K562 (cell line): Measurements from ENCODE around the gene ERMP1. TPM values are rescaled to one million over a fixed set of nuclear protein-coding genes. Genes with fewer than 3 reads are reported as not detected.

Source experiments
- ATAC-seq: fragments of 200-7000 bp; cut with Tn5 transposase; 3 replicates; pipeline ENCODE4 v1.9.1; 2020; ENCODE audit warnings: moderate library complexity
- BruUV-seq: library from RNA; stranded (reverse); fragments of 400-500 nt; replicated peaks from 2 replicates; lab custom pipeline; 2021; lab: Mats Ljungman, UMichigan
- CTCF ChIA-PET: fragments of 300-600 bp; formaldehyde crosslinking; extraction: SDS; loops from one replicate; lab custom pipeline; 2021; ENCODE audit warnings: low intra/inter-chr PET ratio; lab: Yijun Ruan, JAX
- POLR2A ChIA-PET: fragments of 300-600, 350-650 bp; sonication (Branson Sonifier 250); formaldehyde crosslinking; extraction: SDS; loops from one replicate; lab custom pipeline; 2021; ENCODE audit warnings: antibody characterized with exemption, inconsistent platforms; lab: Yijun Ruan, JAX
- DNase-seq, 4 experiments: peaks; one replicate each; pipeline versions ENCODE4 v3.0.0 to v3.0.0-alpha.2; 2011 to 2018; ENCODE audit warnings: low spot score in 3 of 4, mixed read lengths in 3 of 4; ENCODE audit errors: extremely low read depth in 1 of 4
- FAIRE-seq: peaks from 2 replicates; lab custom pipeline; 2011; peaks lifted over from hg19 to GRCh38; lab: Jason Lieb, UNC
- H2AFZ ChIP-seq: 2 replicates; pipeline ENCODE4 v1.6.0; 2011; ENCODE audit warnings: low read depth, low read length, control low read depth, inconsistent platforms
- H3K27ac ChIP-seq: fragments of 200-600 bp; 3 replicates; pipeline ENCODE4 v1.8.0; 2011; ENCODE audit warnings: low read depth, mild to moderate bottlenecking, control low read depth, inconsistent platforms, low read length, moderate library complexity, mixed read lengths; ENCODE audit errors: extremely low read depth
- H3K27me3 ChIP-seq, 2 experiments: fragments of 300-600 bp in 1 of 2; 2 replicates in 1 of 2; 3 replicates in 1 of 2; pipeline versions ENCODE4 v1.6.0 to v1.8.0; 2011; ENCODE audit warnings: inconsistent platforms in 2 of 2, low read length in 2 of 2, mild to moderate bottlenecking in 1 of 2, mixed read lengths in 1 of 2, moderate library complexity in 1 of 2; ENCODE audit not compliant: control insufficient read depth in 2 of 2, insufficient read depth in 2 of 2
- H3K36me3 ChIP-seq: fragments of 300-600 bp; 3 replicates; pipeline ENCODE4 v1.8.0; 2011; ENCODE audit warnings: mild to moderate bottlenecking, low read length, inconsistent platforms; ENCODE audit not compliant: control insufficient read depth, insufficient read depth
- H3K4me1 ChIP-seq, 2 experiments: fragments of 200-600 bp in 1 of 2; replicated peaks in 1 of 2; 2 replicates in 1 of 2; 3 replicates in 1 of 2; pipeline versions ENCODE4 v1.5.1 to v1.8.0; 2011; ENCODE audit warnings: inconsistent platforms in 2 of 2, low read length in 2 of 2, mild to moderate bottlenecking in 1 of 2, mixed read lengths in 1 of 2, moderate library complexity in 1 of 2; ENCODE audit not compliant: control insufficient read depth in 2 of 2, insufficient read depth in 2 of 2
- H3K4me2 ChIP-seq: 2 replicates; pipeline ENCODE4 v1.6.1; 2011; ENCODE audit warnings: low read length, control low read depth, inconsistent platforms, mixed read lengths; ENCODE audit not compliant: insufficient read depth
- H3K4me3 ChIP-seq: fragments of 200-600 bp; sonication (generic), shearing (Covaris generic); 2 replicates; pipeline ENCODE4 v1.5.1; 2016; ENCODE audit warnings: control low read depth, inconsistent platforms
- H3K79me2 ChIP-seq: fragments of 200-600 bp; 3 replicates; pipeline ENCODE4 v1.8.0; 2011; ENCODE audit warnings: low read length, inconsistent platforms; ENCODE audit not compliant: control insufficient read depth, insufficient read depth
- H3K9ac ChIP-seq, 2 experiments: 2 replicates each; pipeline versions ENCODE4 v1.6.0 to v1.6.1; 2011; ENCODE audit warnings: low read depth in 2 of 2, low read length in 2 of 2, control low read depth in 1 of 2, inconsistent platforms in 1 of 2, mild to moderate bottlenecking in 1 of 2, mixed read lengths in 1 of 2; ENCODE audit not compliant: insufficient read depth in 1 of 2
- H3K9me1 ChIP-seq: one replicate; pipeline ENCODE4 v1.6.0; 2011; ENCODE audit warnings: inconsistent platforms, mild to moderate bottlenecking, low read length, moderate library complexity; ENCODE audit not compliant: control insufficient read depth, insufficient read depth
- H3K9me3 ChIP-seq: replicated peaks from 2 replicates; pipeline ENCODE4 v1.5.1; 2011; ENCODE audit warnings: low read depth, low read length, inconsistent platforms; ENCODE audit not compliant: control insufficient read depth, insufficient read depth
- H4K20me1 ChIP-seq: replicated peaks from 2 replicates; pipeline ENCODE4 v1.6.1; 2011; ENCODE audit warnings: low read length, inconsistent platforms, mixed read lengths; ENCODE audit not compliant: control insufficient read depth, insufficient read depth
- RBM25 ChIP-seq: fragments of 200-400 bp; formaldehyde crosslinking; IDR thresholded peaks from 2 replicates; pipeline ENCODE4 v1.6.1; 2018; ENCODE audit warnings: low read length, low read depth, moderate library complexity; ENCODE audit not compliant: severe bottlenecking
- ZNF561 ChIP-seq: fragments of 450-650 bp; formaldehyde crosslinking; conservative IDR thresholded peaks from 2 replicates; pipeline ENCODE4 v1.4.0; 2020; ENCODE audit warnings: mild to moderate bottlenecking, moderate library complexity
- ZNF644 ChIP-seq: fragments of 200-800 bp; sonication (Bioruptor generic); IDR thresholded peaks from 2 replicates; pipeline ENCODE4 v1.6.1; 2016; ENCODE audit warnings: low read depth, missing genetic modification characterization, missing compliant biosample characterization
- ZNF699 ChIP-seq: fragments of 250-450 bp; sonication (Bioruptor Pico); IDR thresholded peaks from 2 replicates; pipeline ENCODE4 v1.8.0; 2021; ENCODE audit warnings: mild to moderate bottlenecking, moderate library complexity; ENCODE audit not compliant: insufficient replicate concordance
- ZSCAN32 ChIP-seq: fragments of 450-650 bp; formaldehyde crosslinking; IDR thresholded peaks from 2 replicates; pipeline ENCODE4 v1.4.0; 2020; ENCODE audit warnings: mild to moderate bottlenecking, moderate library complexity
- WGBS: fragments of 100-300 bp; shearing (Covaris generic); methylation state at CpG from one replicate; pipeline ENCODE4 v1.1.6; 2016; ENCODE audit warnings: low coverage, mixed read lengths; ENCODE audit not compliant: insufficient coverage; ENCODE audit errors: missing lambda C conversion rate; 5-methylcytosine and 5-hydroxymethylcytosine counted together
- in situ Hi-C: fragments of 300-500 bp; cut with MboI; formaldehyde crosslinking; loops from 4 replicates; pipeline ENCODE4 v1.15.0; 2018; ENCODE audit warnings: inconsistent platforms, mixed read lengths
- intact Hi-C: fragments of 100-400 bp; cut with micrococcal nuclease; formaldehyde crosslinking; loops from 2 replicates; pipeline ENCODE4 v1.14.2; 2022
- polyA plus RNA-seq, 8 experiments: library from polyadenylated mRNA; depleted of rRNA in 4 of 8; stranded (reverse) in 5 of 8; unstranded in 3 of 8; fragments of >200 nt; fragmentation: Nextera tagmentation in 2 of 8; fragmentation: Illumina TruSeq in 1 of 8; extraction: Ambion mirVana in 2 of 8; extraction: Trizol in 1 of 8; gene quantifications; 2 replicates each; pipeline versions ENCODE4 v1.2.1 to v1.2.3, GENCODE V29; 2011 to 2014; ENCODE audit warnings: inconsistent platforms in 1 of 8, missing spikeins in 1 of 8
- total RNA-seq, 7 experiments: library from RNA; depleted of rRNA in 6 of 7; stranded (reverse); fragments of >200 nt in 6 of 7; fragmentation: Illumina TruSeq in 2 of 7; extraction: Trizol in 2 of 7; gene quantifications; 2 replicates each; pipeline versions ENCODE4 v1.2.1 to v1.2.3, GENCODE V29; 2011 to 2021; ENCODE audit warnings: low replicate concordance in 1 of 7
- TF ChIP-seq, protein P1 (sequence below): fragments of 450-650 bp; IDR thresholded peaks from 2 replicates; pipeline ENCODE4 v1.6.1; 2016; ENCODE audit warnings: low read depth, mild to moderate bottlenecking, moderate library complexity
- TF ChIP-seq, protein P2 (sequence below), 2 experiments: IDR thresholded peaks; 2 replicates each; pipeline ENCODE4 v1.6.1; 2011; ENCODE audit warnings: borderline replicate concordance in 1 of 2, control low read depth in 1 of 2, low read depth in 1 of 2, low read length in 1 of 2, mild to moderate bottlenecking in 1 of 2, mixed read lengths in 1 of 2, moderate library complexity in 1 of 2; ENCODE audit not compliant: insufficient read depth in 1 of 2, insufficient read length in 1 of 2, poor library complexity in 1 of 2, severe bottlenecking in 1 of 2; ENCODE audit errors: extremely low read depth in 1 of 2
- TF ChIP-seq, protein P3 (sequence below): fragments of 250-450 bp; sonication (Bioruptor Pico); IDR thresholded peaks from 2 replicates; pipeline ENCODE4 v1.8.0; 2021; ENCODE audit warnings: moderate library complexity, mild to moderate bottlenecking, inconsistent platforms

Gene ERMP1
- total and polyA plus RNA-seq, 9 of the 15 experiments (the other 6 are each of a cell fraction or from before 2014, with no cell fraction given) = 2.5 to 26.3 (median 12.6) TPM

DNA sequence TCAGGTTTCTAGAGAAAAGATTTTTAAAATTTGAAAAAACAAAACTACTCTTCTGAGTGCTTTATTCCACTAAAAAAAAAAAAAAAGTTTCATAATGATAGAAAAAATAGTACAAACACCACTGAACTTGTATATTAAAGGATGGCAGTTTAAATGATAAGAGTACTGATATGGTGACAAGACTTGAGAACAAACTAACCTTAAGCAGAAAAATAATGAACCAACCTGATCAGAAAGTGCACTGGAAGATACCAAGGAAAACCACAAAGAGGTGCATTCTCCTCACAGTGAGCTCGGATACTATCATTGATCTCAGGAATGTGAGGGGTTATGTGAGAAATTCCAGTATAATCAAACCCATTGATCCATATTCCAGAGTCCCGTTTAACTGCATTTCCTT, 34.3 kb downstream of the ERMP1 start:
- TF ChIP-seq, protein P1, sequence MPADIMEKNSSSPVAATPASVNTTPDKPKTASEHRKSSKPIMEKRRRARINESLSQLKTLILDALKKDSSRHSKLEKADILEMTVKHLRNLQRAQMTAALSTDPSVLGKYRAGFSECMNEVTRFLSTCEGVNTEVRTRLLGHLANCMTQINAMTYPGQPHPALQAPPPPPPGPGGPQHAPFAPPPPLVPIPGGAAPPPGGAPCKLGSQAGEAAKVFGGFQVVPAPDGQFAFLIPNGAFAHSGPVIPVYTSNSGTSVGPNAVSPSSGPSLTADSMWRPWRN = no peak
- TF ChIP-seq RBM25 (no peak), ZNF644 (tag) (no peak), ZSCAN32 (no peak), ZNF699 (CRISPR knock-in tag) (no peak), ZNF561 (CRISPR knock-in tag) (no peak)
- TF ChIP-seq, protein P2, sequence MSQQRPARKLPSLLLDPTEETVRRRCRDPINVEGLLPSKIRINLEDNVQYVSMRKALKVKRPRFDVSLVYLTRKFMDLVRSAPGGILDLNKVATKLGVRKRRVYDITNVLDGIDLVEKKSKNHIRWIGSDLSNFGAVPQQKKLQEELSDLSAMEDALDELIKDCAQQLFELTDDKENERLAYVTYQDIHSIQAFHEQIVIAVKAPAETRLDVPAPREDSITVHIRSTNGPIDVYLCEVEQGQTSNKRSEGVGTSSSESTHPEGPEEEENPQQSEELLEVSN (IDR thresholded peaks at IDR 0.05; ENCODE audit: borderline replicate concordance in 1 of 2, extremely low read depth in 1 of 2, insufficient read depth in 1 of 2, insufficient read length in 1 of 2, low read depth in 1 of 2, low read length in 1 of 2, poor library complexity in 1 of 2, severe bottlenecking in 1 of 2) = no peak
- TF ChIP-seq, protein P3, sequence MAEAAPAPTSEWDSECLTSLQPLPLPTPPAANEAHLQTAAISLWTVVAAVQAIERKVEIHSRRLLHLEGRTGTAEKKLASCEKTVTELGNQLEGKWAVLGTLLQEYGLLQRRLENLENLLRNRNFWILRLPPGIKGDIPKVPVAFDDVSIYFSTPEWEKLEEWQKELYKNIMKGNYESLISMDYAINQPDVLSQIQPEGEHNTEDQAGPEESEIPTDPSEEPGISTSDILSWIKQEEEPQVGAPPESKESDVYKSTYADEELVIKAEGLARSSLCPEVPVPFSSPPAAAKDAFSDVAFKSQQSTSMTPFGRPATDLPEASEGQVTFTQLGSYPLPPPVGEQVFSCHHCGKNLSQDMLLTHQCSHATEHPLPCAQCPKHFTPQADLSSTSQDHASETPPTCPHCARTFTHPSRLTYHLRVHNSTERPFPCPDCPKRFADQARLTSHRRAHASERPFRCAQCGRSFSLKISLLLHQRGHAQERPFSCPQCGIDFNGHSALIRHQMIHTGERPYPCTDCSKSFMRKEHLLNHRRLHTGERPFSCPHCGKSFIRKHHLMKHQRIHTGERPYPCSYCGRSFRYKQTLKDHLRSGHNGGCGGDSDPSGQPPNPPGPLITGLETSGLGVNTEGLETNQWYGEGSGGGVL (CRISPR knock-in tag) = no peak
- TF ChIP-seq, all 486 proteins: peak for 0
- POLR2A ChIA-PET = no interaction called here
- Histone ChIP-seq H3K27ac (no peak overlapping the region), H3K4me3 (no peak overlapping the region), H3K4me2 (no peak overlapping the region), H3K79me2 (no peaks in the 10 kb centered on the region), H3K9me3 (no peaks in the 10 kb centered on the region), H4K20me1 (no peaks in the 10 kb centered on the region), H3K9me1 (no peaks in the 10 kb centered on the region), H2AFZ (no peak overlapping the region), H3K9ac (no peak overlapping the region), H3K4me1 (no peaks in the 10 kb centered on the region), H3K27me3 (no peaks in the 10 kb centered on the region), H3K36me3 (peaks cover 40% of the 10 kb centered on the region; the same call in 2 of the 3 replicates)
- ATAC-seq (no peak), FAIRE-seq (no peak), DNase-seq (no peak)
- intact Hi-C loops (loop anchor here (5.0 kb wide), 2 partner anchors 79 to 254 kb away; no protein-coding TSS in a partner anchor), in situ Hi-C loops (no loop called here)
- 31% methylated on average over 2 of the region's 2 CpGs for WGBS
- BruUV-seq = no TSS peak
- CTCF ChIA-PET = interaction anchor here (1.7 kb wide), 1 partner anchor 101 kb away, joined by 4 read pairs; no protein-coding TSS in a partner anchor
